ENCODE measurements around the gene FKTN.

Gene FKTN

GRCh38 chr9:105593145-105593544 lies 35.2 kb downstream of the FKTN start:
- TF ChIP-seq CTCF (IDR thresholded peaks at IDR 0.05; ENCODE audit: low read depth, low read length): no peak
- H3K4me3 ChIP-seq (ENCODE audit: low read depth, low read length): no peak overlapping the region

GRCh38 chr9:105608721-105609598 lies 51.0 kb downstream of the FKTN start:
- H3K4me3 ChIP-seq (ENCODE audit: low read depth, low read length): no peak overlapping the region
- 0 out of 2 replicates have a peak, but pooled peaks have one; percentile 11 for TF ChIP-seq CTCF (IDR thresholded peaks at IDR 0.05; ENCODE audit: low read depth, low read length)

- no peak for TF ChIP-seq CTCF (IDR thresholded peaks at IDR 0.05; ENCODE audit: low read depth, low read length)
- H3K4me3 ChIP-seq (ENCODE audit: low read depth, low read length): no peak overlapping the region
These were observed 63.1 kb downstream of the FKTN start for GRCh38 chr9:105621001-105621400.

GRCh38 chr9:105625088-105625487 lies 67.2 kb downstream of the FKTN start:
- TF ChIP-seq CTCF (IDR thresholded peaks at IDR 0.05; ENCODE audit: low read depth, low read length): no peak

GRCh38 chr9:105632807-105633206 lies 74.9 kb downstream of the FKTN start:
- TF ChIP-seq CTCF (IDR thresholded peaks at IDR 0.05; ENCODE audit: low read depth, low read length): no peak
- no peak overlapping the region for H3K4me3 ChIP-seq (ENCODE audit: low read depth, low read length)

More at GRCh38 chr9:105625088-105625487, 67.2 kb downstream of the FKTN start:
- no peak overlapping the region for H3K4me3 ChIP-seq (ENCODE audit: low read depth, low read length)

- no peak for TF ChIP-seq CTCF (IDR thresholded peaks at IDR 0.05; ENCODE audit: low read depth, low read length)
- no peak overlapping the region for H3K4me3 ChIP-seq (ENCODE audit: low read depth, low read length)
These were observed 75.5 kb downstream of the FKTN start for GRCh38 chr9:105633411-105633810.

GRCh38 chr9:105636331-105636730 lies 78.4 kb downstream of the FKTN start:
- TF ChIP-seq CTCF (IDR thresholded peaks at IDR 0.05; ENCODE audit: low read depth, low read length): no peak
- no peak overlapping the region for H3K4me3 ChIP-seq (ENCODE audit: low read depth, low read length)
